GM12873 (cell line): ENCODE data around the gene SNX30.

Experiments used
- TF ChIP-seq, protein P1 (sequence below): IDR thresholded peaks from 2 replicates; pipeline ENCODE4 v1.5.1; 2012; ENCODE audit warnings: low read depth, mild to moderate bottlenecking, moderate library complexity, low read length, control low read depth; ENCODE audit not compliant: insufficient read depth; ENCODE audit errors: missing control alignments

SNX30 gene

GRCh38 chr9:112761912-112762655, 11.5 kb downstream of the SNX30 start:
- TF ChIP-seq, protein P1, sequence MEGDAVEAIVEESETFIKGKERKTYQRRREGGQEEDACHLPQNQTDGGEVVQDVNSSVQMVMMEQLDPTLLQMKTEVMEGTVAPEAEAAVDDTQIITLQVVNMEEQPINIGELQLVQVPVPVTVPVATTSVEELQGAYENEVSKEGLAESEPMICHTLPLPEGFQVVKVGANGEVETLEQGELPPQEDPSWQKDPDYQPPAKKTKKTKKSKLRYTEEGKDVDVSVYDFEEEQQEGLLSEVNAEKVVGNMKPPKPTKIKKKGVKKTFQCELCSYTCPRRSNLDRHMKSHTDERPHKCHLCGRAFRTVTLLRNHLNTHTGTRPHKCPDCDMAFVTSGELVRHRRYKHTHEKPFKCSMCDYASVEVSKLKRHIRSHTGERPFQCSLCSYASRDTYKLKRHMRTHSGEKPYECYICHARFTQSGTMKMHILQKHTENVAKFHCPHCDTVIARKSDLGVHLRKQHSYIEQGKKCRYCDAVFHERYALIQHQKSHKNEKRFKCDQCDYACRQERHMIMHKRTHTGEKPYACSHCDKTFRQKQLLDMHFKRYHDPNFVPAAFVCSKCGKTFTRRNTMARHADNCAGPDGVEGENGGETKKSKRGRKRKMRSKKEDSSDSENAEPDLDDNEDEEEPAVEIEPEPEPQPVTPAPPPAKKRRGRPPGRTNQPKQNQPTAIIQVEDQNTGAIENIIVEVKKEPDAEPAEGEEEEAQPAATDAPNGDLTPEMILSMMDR = no peak

DNA sequence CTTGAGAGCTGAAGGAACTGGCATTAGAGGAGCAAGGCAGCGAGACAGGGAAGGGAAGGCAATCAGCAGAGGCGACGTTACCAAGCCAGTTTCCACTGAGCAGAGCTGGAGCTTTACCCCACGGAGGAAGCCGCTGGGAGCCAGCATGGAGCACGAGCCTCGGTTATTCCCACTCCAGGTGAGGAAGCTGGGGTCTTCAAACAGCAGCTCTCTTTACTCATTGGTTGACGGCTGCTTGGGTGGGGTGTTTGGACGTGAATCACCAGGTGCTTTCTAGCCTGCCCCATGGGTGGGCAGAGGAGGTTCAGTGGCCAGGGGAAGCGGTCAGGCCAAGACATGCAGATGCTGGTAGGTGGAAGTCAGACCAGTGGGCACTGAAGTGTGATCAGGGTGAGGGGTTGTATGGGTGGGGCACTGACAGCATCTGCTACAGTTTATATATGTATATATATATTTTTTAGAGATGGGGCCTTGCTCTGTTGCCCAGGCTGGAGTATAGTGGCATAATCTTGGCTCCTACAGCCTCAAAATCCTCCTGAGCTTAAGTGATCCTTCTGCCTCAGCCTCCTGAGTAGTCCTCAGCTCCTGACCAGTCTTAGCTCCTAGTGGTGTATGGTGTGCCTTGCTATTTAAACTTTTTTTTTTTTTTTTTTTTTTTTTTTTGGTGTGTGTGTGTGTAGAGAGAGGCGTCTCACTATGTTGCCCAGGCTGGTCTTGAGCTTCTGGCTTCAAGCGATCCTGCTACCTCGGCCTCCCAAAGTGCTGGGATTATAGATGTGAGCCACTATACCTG, 12.4 kb downstream of the SNX30 start:
- TF ChIP-seq, protein P1 = no peak

DNA sequence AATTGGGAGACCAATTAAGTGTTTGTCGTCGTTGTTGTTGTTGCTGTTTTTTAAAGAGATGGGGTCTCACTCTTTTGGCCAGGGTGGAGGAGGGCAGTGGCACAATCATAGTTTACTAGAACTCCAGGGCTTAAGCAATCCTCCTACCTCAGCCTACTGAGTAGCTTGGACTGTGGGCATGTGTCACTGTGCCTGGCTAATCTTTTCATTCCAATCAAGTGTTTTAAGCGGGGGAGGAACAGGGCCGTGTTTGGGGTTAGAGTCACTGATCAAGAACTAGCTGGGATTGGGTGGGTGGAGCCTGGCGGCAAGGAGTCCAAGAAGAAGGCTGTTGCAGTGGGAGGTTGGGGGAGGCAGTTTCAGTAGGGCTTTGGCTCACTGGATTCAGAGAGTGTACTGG, 13.8 kb downstream of the SNX30 start:
- TF ChIP-seq, protein P1 = no peak

DNA sequence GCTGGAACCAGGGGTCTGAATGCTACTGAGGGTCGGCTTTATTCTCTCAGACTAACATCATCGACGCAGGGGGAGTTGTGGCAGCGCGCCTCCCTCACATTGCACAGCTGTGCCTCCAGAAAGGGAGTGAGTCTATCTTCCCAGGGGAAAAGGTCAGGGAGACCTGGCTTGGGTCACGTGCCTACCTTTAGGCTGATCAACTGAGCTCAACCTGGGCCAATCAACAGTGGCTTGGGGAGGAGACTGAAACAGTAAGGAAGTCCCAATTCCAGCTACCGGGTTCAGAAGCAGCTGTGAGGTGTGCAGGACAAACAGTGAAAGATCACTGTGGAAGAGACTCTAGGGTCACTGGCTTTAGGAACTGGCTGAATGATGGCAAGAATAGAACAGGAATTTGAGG, 14.3 kb downstream of the SNX30 start:
- TF ChIP-seq, protein P1 = no peak

- TF ChIP-seq, protein P1 = no peak
Measured at GRCh38 chr9:112765281-112765680, 14.7 kb downstream of the SNX30 start.

DNA sequence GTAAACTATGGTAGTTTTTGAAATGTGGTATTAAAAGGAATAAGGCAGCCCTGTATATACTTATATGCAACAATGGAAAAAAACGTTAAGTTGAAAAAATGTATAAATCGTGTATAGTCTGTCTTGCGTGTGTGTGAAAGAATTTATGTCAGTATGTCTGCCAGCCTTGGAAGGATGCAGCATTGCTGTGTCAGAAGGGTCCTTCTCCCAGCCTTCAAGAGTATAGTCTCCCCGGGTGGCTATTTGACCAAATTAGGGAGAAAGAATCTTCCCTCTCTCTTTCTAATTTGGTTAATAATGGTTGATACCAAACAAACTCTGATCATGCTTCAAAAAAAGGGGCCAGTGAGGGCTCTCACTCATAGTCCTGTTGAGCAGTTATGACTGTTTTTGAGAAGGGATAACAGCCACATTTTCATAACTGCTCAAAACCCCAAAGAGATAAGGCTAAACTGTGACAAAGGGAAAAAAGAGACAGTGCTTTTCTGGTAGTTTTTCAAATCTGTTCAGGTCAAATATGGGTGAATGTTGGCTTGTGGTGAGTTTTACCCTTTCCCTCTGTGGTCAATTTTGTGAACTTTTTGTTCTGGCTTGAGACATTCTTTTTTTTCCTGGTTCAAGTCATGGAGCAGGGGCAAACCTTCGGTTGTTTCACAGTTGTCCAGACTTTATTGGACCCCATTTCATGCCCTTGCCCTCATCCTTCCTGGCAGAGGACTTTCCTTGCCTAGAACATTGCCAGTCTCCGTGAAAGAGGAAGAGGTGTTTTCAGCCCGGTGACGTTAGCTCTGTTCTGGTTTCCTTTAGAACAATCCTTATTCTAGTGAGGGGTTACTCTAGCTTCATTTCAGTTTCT, 21.0 kb downstream of the SNX30 start:
- TF ChIP-seq, protein P1 = no peak

- TF ChIP-seq, protein P1 = no peak
Measured at GRCh38 chr9:112772215-112772509, 21.6 kb downstream of the SNX30 start.
